Thyroid gland (tissue), 4 donors: ENCODE data around the gene RASSF1. TPM values are rescaled to one million over a fixed set of nuclear protein-coding genes. Genes with fewer than 3 reads are reported as not detected.

Experiments used
- DNase-seq, 2 donors: peaks; one replicate each; pipeline ENCODE4 v3.0.0-alpha.2; 2019
- H3K27ac ChIP-seq, 3 donors: fragments of 200-600 bp; sonication (generic); 1 replicate in 2 of 3; 2 replicates in 1 of 3; pipeline ENCODE4 v1.5.1; 2016 to 2019; ENCODE audit warnings: mild to moderate bottlenecking in 1 of 3, moderate library complexity in 1 of 3
- H3K27me3 ChIP-seq: fragments of 200-600 bp; sonication (generic); one replicate; pipeline ENCODE4 v1.5.1; 2019
- H3K36me3 ChIP-seq, 2 donors: fragments of 200-600 bp; sonication (generic); one replicate each; pipeline ENCODE4 v1.5.1; 2016 to 2019
- H3K4me1 ChIP-seq, 2 donors: fragments of 200-600 bp; sonication (generic); one replicate each; pipeline ENCODE4 v1.5.1; 2017 to 2019
- H3K4me3 ChIP-seq, 3 donors: fragments of 200-600 bp; sonication (generic); replicated peaks in 1 of 3; 1 replicate in 2 of 3; 2 replicates in 1 of 3; pipeline ENCODE4 v1.5.1; 2016; ENCODE audit warnings: mild to moderate bottlenecking in 1 of 3
- H3K9me3 ChIP-seq: fragments of 200-600 bp; sonication (generic); one replicate; pipeline ENCODE4 v1.5.1; 2017
- CTCF ChIP-seq, 6 experiments: fragments of 200-600 bp in 3 of 6; fragments of 450-650 bp in 3 of 6; sonication (generic) in 3 of 6; IDR thresholded peaks; one replicate each; pipeline ENCODE4 v1.5.1; 2016 to 2019; ENCODE audit warnings: antibody characterized with exemption in 6 of 6, mild to moderate bottlenecking in 2 of 6, inconsistent platforms in 1 of 6, moderate library complexity in 1 of 6
- POLR2A ChIP-seq, 2 donors: fragments of 450-650 bp; IDR thresholded peaks; one replicate each; pipeline ENCODE4 v1.6.1; 2017; ENCODE audit warnings: antibody characterized with exemption in 2 of 2, mild to moderate bottlenecking in 2 of 2, moderate library complexity in 1 of 2
- WGBS, 2 donors: methylation state at CpG; one replicate each; pipeline ENCODE4 v1.1.5; 2017; 5-methylcytosine and 5-hydroxymethylcytosine counted together
- intact Hi-C: fragments of 100-400 bp; cut with DNase I; formaldehyde crosslinking; loops from one replicate; pipeline ENCODE4 v1.15.1; 2023
- total RNA-seq, 4 donors: library from RNA; depleted of rRNA; stranded (reverse); fragments of >200 nt; gene quantifications; one replicate each; pipeline ENCODE4 v1.2.3, GENCODE V29; 2016

Gene RASSF1
- total RNA-seq, 4 donors from 2014 or later, result 18.9 to 42.6 (median 24.8) TPM

DNA sequence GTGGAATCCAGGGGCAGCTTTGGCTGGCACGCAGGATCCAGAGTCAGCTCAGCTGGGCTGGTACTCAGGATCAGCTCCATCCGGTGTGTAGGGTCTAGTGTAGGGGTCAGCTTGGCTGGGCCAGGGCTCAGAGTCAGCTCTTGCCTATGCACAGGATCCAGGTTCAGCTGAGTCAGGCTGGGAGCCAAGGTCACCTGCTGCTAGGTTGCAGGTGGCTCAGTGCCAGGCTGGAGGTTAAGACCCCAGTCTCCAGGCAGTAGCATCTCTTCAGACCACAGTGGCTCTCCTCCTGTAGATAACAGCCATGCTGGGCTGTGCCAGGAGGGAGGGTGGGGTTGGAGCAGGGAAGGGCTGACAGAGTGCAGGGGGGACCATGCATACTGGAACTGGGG, 43.3 kb downstream of the RASSF1 start:
- whole genome bisulfite sequencing, 2 donors, result 100% methylated on average over 2 of the region's 2 CpGs; no CpG with 5 or more reads in 1 of the 2 donors
- peaks cover 25 to 37% of the 10 kb centered on the region in 2 donors for H3K4me1 ChIP-seq
- no peaks in the 10 kb centered on the region for H3K27me3 ChIP-seq
- H3K4me3 ChIP-seq, result no peak overlapping the region
- H3K36me3 ChIP-seq, result no peaks in the 10 kb centered on the region
- H3K27ac ChIP-seq, result no peak overlapping the region
- DNase-seq, result no peak
- intact Hi-C loops, result no loop called here
- TF ChIP-seq POLR2A (IDR thresholded peaks at IDR 0.05) (no peak), CTCF (IDR thresholded peaks at IDR 0.05) (no peak)
- H3K9me3 ChIP-seq, result no peaks in the 10 kb centered on the region

DNA sequence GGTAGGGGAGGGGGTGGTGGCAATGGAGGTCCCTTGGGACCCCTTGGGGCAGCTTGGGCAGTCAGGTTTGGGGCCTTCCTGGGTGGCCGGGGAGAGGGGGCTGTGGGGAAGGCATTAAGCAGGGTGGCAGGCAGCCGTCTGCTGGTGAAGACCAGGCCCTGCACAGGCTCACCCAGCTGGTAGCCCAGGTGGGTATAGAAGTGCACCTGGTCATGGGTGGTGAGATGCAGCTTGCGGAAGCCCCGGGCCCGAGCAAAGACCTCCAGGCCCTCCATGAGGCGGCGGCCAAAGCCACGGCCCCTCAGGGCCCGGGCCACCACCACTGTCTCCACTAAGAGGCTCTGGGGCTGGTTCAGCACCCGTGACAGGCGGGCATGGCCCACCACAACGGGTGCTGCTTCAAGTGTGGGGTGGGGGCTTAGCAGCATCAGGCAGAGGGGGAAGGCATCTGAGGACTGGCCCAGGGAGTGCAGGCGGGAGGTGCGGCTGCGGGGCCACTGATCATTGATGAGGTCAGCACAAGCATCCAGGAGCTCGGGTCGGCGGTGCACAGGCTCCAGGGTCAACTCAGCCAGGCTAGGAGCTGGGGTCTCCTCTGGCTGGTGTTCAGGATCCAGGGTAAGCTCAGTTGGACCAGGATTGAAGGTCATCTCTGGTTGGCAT, 43.8 kb downstream of the RASSF1 start:
- peaks cover 25 to 37% of the 10 kb centered on the region in 2 donors for H3K4me1 ChIP-seq
- intact Hi-C loops, result no loop called here
- H3K27ac ChIP-seq, result no peak overlapping the region
- TF ChIP-seq POLR2A (IDR thresholded peaks at IDR 0.05), result no peak
- no peak for TF ChIP-seq CTCF (IDR thresholded peaks at IDR 0.05)
- no peak overlapping the region for H3K4me3 ChIP-seq
- no peaks in the 10 kb centered on the region for H3K9me3 ChIP-seq
- H3K27me3 ChIP-seq, result no peaks in the 10 kb centered on the region
- no peaks in the 10 kb centered on the region for H3K36me3 ChIP-seq
- DNase-seq, result no peak
- 94 to 97% methylated on average over 7 to 8 of the region's 18 CpGs for WGBS, 2 donors

- H3K9me3 ChIP-seq, result no peaks in the 10 kb centered on the region
- H3K4me3 ChIP-seq, result no peak overlapping the region
- 83 to 88% methylated on average over 6 to 8 of the region's 8 CpGs for WGBS, 2 donors
- intact Hi-C loops, result no loop called here
- TF ChIP-seq CTCF (IDR thresholded peaks at IDR 0.05) (no peak), POLR2A (IDR thresholded peaks at IDR 0.05) (no peak)
- no peak for DNase-seq
- H3K27ac ChIP-seq, result no peak overlapping the region
- no peaks in the 10 kb centered on the region for H3K27me3 ChIP-seq
- H3K4me1 ChIP-seq, result peaks cover 33 to 41% of the 10 kb centered on the region in 2 donors
- H3K36me3 ChIP-seq, result no peaks in the 10 kb centered on the region
Measured at GRCh38 chr3:50295553-50296431, 44.8 kb downstream of the RASSF1 start.

- no peak for DNase-seq
- no peaks in the 10 kb centered on the region for H3K9me3 ChIP-seq
Measured at GRCh38 chr3:50294492-50295403, 45.9 kb downstream of the RASSF1 start.

More at GRCh38 chr3:50294492-50295403, 45.9 kb downstream of the RASSF1 start:
- Histone ChIP-seq H3K4me3 (no peak overlapping the region), H3K27me3 (no peaks in the 10 kb centered on the region), H3K36me3 (peaks cover 1 to 5% of the 10 kb centered on the region in 2 donors), H3K4me1 (peaks cover 24 to 33% of the 10 kb centered on the region in 2 donors), H3K27ac (no peak overlapping the region)
- intact Hi-C loops, result loop anchor here (5.0 kb wide), 1 partner anchor 33 kb away; the partner anchor contains the start of gene TUSC2
- TF ChIP-seq POLR2A (IDR thresholded peaks at IDR 0.05) (no peak), CTCF (IDR thresholded peaks at IDR 0.05) (no peak)
- 89 to 96% methylated on average over 11 to 17 of the region's 22 CpGs for WGBS, 2 donors
